KMS-11 (cell line): ENCODE measurements around the gene SPHKAP.

Experiments used
- H2AFZ ChIP-seq: fragments of 200-600 bp; sonication (generic); 2 replicates; pipeline ENCODE4 v1.6.1; 2016; ENCODE audit warnings: antibody characterized with exemption, mixed run types, low read depth
- H3K27ac ChIP-seq: fragments of 200-600 bp; sonication (generic); 2 replicates; pipeline ENCODE4 v1.6.1; 2016; ENCODE audit warnings: mild to moderate bottlenecking, mixed run types
- H3K27me3 ChIP-seq: fragments of 200-600 bp; sonication (generic); 2 replicates; pipeline ENCODE4 v1.6.1; 2017; ENCODE audit warnings: mild to moderate bottlenecking, low read depth, mixed run types, moderate library complexity; ENCODE audit not compliant: insufficient read depth
- H3K36me3 ChIP-seq: fragments of 200-600 bp; sonication (generic); 2 replicates; pipeline ENCODE4 v1.6.1; 2017; ENCODE audit warnings: mild to moderate bottlenecking, mixed run types; ENCODE audit not compliant: insufficient read depth
- H3K4me1 ChIP-seq: fragments of 200-600 bp; sonication (generic); 2 replicates; pipeline ENCODE4 v1.6.1; 2016; ENCODE audit warnings: mild to moderate bottlenecking, low read depth, mixed run types; ENCODE audit not compliant: poor library complexity, severe bottlenecking
- H3K4me2 ChIP-seq: fragments of 200-600 bp; sonication (generic); 2 replicates; pipeline ENCODE4 v1.7.0; 2016; ENCODE audit warnings: mild to moderate bottlenecking, mixed run types
- H3K4me3 ChIP-seq: fragments of 200-600 bp; sonication (generic); IDR thresholded peaks from 2 replicates; pipeline ENCODE4 v1.6.1; 2017; ENCODE audit warnings: low read depth, low read length, mixed read lengths; ENCODE audit not compliant: insufficient read depth
- H3K79me2 ChIP-seq: fragments of 200-600 bp; sonication (generic); 2 replicates; pipeline ENCODE4 v1.6.1; 2016; ENCODE audit warnings: low read depth, mixed run types; ENCODE audit not compliant: insufficient read depth
- H3K9ac ChIP-seq: fragments of 200-600 bp; sonication (generic); 2 replicates; pipeline ENCODE4 v1.6.1; 2016; ENCODE audit warnings: mild to moderate bottlenecking, mixed run types
- H4K20me1 ChIP-seq: fragments of 200-600 bp; sonication (generic); 2 replicates; pipeline ENCODE4 v1.6.1; 2016; ENCODE audit warnings: mild to moderate bottlenecking, mixed run types; ENCODE audit not compliant: insufficient read depth
- TF ChIP-seq, protein P1 (sequence below): fragments of 200-600 bp; sonication (generic); conservative IDR thresholded peaks from 2 replicates; pipeline ENCODE4 v1.6.1; 2017; ENCODE audit warnings: low read depth, mild to moderate bottlenecking, antibody characterized with exemption, low read length, moderate library complexity, mixed read lengths

SPHKAP gene

DNA sequence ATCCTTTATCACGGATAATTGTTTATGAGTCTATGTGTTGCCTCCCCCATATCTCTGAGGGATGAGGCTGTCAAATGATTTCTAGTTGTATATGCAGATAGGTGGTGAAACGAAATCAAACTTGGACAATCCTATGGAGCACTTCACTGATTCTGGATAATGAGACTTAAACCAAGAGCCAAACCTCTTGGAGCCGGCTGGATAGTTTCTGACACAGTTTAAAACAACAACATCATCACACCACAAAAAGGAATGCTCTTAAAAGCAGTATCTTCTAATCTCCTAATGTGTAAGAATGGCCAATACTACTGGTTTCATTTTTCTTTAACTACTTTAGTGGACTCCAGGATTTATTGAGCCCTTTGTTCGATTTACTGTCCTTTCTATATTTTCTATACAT lies 36.5 kb downstream of the SPHKAP start:
- Histone ChIP-seq H3K9ac (no peak overlapping the region), H3K27me3 (no peaks in the 10 kb centered on the region), H3K36me3 (no peaks in the 10 kb centered on the region), H3K4me1 (peaks cover 8% of the 10 kb centered on the region), H3K4me2 (no peak overlapping the region), H3K27ac (no peak overlapping the region), H2AFZ (no peak overlapping the region), H3K4me3 (no peak overlapping the region), H3K79me2 (no peaks in the 10 kb centered on the region), H4K20me1 (no peaks in the 10 kb centered on the region)
- TF ChIP-seq, protein P1, sequence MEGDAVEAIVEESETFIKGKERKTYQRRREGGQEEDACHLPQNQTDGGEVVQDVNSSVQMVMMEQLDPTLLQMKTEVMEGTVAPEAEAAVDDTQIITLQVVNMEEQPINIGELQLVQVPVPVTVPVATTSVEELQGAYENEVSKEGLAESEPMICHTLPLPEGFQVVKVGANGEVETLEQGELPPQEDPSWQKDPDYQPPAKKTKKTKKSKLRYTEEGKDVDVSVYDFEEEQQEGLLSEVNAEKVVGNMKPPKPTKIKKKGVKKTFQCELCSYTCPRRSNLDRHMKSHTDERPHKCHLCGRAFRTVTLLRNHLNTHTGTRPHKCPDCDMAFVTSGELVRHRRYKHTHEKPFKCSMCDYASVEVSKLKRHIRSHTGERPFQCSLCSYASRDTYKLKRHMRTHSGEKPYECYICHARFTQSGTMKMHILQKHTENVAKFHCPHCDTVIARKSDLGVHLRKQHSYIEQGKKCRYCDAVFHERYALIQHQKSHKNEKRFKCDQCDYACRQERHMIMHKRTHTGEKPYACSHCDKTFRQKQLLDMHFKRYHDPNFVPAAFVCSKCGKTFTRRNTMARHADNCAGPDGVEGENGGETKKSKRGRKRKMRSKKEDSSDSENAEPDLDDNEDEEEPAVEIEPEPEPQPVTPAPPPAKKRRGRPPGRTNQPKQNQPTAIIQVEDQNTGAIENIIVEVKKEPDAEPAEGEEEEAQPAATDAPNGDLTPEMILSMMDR: no peak

DNA sequence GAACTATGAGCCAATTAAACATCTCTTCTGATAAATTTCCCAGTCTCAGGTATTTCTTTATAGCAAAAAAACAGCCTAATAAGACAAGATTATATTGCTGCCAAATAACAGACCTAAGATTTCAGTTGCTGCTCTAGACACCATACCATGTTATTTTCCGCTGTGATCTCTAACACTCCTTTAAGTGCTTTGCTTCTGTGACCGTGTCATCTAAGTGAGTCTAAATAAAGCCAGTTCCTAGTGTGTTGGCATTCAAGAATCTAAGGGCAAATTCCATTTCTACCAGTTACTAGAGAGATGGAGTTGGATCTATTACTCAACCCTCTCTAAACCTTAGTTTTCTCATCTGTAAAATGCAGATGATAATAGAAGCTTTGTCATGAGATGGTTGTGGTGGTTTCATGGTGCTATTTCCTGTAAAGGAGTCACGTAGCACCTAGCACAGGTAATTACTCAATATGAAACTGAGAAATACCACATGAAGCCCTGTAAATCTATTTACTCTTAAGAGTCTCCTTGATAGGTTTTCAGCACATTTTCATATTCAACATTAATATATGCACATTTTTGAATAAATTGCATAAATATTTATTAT lies 40.5 kb downstream of the SPHKAP start:
- H3K4me2 ChIP-seq: no peak overlapping the region
- no peak overlapping the region for H3K4me3 ChIP-seq
- no peaks in the 10 kb centered on the region for H3K79me2 ChIP-seq
- H3K27me3 ChIP-seq: no peaks in the 10 kb centered on the region
- no peaks in the 10 kb centered on the region for H4K20me1 ChIP-seq
- no peak overlapping the region for H3K27ac ChIP-seq
- TF ChIP-seq, protein P1: no peak
- no peaks in the 10 kb centered on the region for H3K36me3 ChIP-seq
- peaks cover 8% of the 10 kb centered on the region for H3K4me1 ChIP-seq
- no peak overlapping the region for H3K9ac ChIP-seq
- H2AFZ ChIP-seq: no peak overlapping the region

DNA sequence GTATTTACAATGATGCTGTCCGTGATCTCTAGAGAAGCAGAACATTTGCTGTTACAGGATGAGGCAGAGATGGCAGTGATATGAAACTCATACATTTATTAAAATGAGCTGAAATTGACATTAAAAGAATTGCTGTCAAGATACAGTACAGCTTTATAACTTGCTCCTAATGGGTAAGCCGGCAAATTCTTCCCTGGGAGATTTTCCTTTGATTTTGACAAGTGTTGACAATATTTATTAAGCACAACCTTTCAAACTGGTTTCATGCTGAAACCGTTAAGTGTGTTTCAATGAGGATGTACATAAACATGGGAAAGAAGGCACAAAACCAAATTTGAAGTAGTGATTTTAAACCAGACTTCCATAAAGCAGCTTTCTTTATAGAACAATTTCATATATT lies 45.5 kb downstream of the SPHKAP start:
- no peaks in the 10 kb centered on the region for H3K27me3 ChIP-seq

DNA sequence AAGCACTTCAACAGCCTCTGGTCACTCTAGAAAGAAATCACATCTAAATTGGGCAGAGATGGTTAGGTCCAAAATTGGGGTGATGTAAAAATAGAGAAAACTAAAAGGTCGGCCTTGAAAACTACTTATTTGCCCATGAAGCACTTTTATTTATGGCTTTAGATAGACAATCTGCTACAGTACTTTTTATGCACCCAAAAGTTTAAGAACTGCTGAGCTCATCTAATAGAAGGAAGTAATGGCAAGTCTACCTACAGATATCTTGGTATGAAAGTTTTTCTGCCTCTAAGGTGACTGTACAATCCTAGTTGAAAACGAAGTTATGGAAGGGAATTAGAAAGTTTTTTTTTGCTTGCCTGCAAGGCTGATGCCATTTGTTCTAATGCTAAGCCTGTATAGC lies 46.2 kb downstream of the SPHKAP start:
- Histone ChIP-seq H3K36me3 (no peaks in the 10 kb centered on the region), H3K79me2 (no peaks in the 10 kb centered on the region), H3K27ac (no peak overlapping the region), H3K27me3 (no peaks in the 10 kb centered on the region), H3K4me2 (no peak overlapping the region), H2AFZ (no peak overlapping the region), H3K9ac (no peak overlapping the region), H3K4me1 (no peaks in the 10 kb centered on the region), H4K20me1 (no peaks in the 10 kb centered on the region), H3K4me3 (no peak overlapping the region)
- TF ChIP-seq, protein P1: no peak

More for the DNA sequence above, 45.5 kb downstream of the SPHKAP start:
- H3K27ac ChIP-seq: no peak overlapping the region
- no peak overlapping the region for H2AFZ ChIP-seq
- TF ChIP-seq, protein P1: no peak
- H3K9ac ChIP-seq: no peak overlapping the region
- H4K20me1 ChIP-seq: no peaks in the 10 kb centered on the region
- H3K4me2 ChIP-seq: no peak overlapping the region
- H3K4me1 ChIP-seq: peaks cover 2% of the 10 kb centered on the region
- no peaks in the 10 kb centered on the region for H3K79me2 ChIP-seq
- H3K4me3 ChIP-seq: no peak overlapping the region
- H3K36me3 ChIP-seq: no peaks in the 10 kb centered on the region
